Adrenal gland (tissue), 5 donors: ENCODE measurements around the gene RIN2.

Experiments used
- CTCF ChIP-seq, 6 experiments: fragments of 450-650 bp in 4 of 6; fragments of 200-600 bp in 2 of 6; sonication (generic) in 1 of 6; IDR thresholded peaks; 1 replicate in 5 of 6; 2 replicates in 1 of 6; pipeline versions ENCODE4 v1.5.1 to v1.8.0; 2016 to 2021; ENCODE audit warnings: antibody characterized with exemption in 6 of 6, mild to moderate bottlenecking in 2 of 6, moderate library complexity in 1 of 6
- POLR2A ChIP-seq, 2 donors: fragments of 450-650 bp; IDR thresholded peaks; one replicate each; pipeline ENCODE4 v1.6.1; 2017; ENCODE audit warnings: antibody characterized with exemption in 2 of 2, mild to moderate bottlenecking in 2 of 2, moderate library complexity in 1 of 2
- donor health status: DM: no; HTN: no; CAD: no.

GRCh38 chr20:19785173-19785982 is 27.3 kb downstream of the RIN2 start:
- TF ChIP-seq POLR2A (IDR thresholded peaks at IDR 0.05) (no peak), CTCF (IDR thresholded peaks at IDR 0.05) (peak in 1 of 6 experiments; percentile 28)
